ENCODE data around the gene PLOD2. TPM values are rescaled to one million over a fixed set of nuclear protein-coding genes. Genes with fewer than 3 reads are reported as not detected.

Gene PLOD2
- total RNA-seq, 1 donor = 345 TPM

GRCh38 chr3:146128939-146129338 lies 32.0 kb downstream of the PLOD2 start:
- H3K9me3 ChIP-seq (ENCODE audit: low read depth, low read length) = no peaks in the 10 kb centered on the region
- peaks cover 35% of the 10 kb centered on the region for H4K20me1 ChIP-seq (ENCODE audit: insufficient read depth, low read length)
- no peak for TF ChIP-seq CTCF (IDR thresholded peaks at IDR 0.05; ENCODE audit: extremely low read depth, low read depth, low read length)
- peaks cover 15% of the 10 kb centered on the region for H3K36me3 ChIP-seq (ENCODE audit: insufficient read depth, low read length)
- DNase-seq (ENCODE audit: insufficient read length, low spot score, missing footprints) = no peak
- no peak overlapping the region for H2AFZ ChIP-seq (ENCODE audit: low read length)
- H3K4me3 ChIP-seq (ENCODE audit: insufficient read depth, low read length) = no peak overlapping the region
- no peak overlapping the region for H3K27ac ChIP-seq (ENCODE audit: low read depth, low read length)
- H3K27me3 ChIP-seq (ENCODE audit: insufficient read depth, low read length) = no peaks in the 10 kb centered on the region
- peaks cover 65% of the 10 kb centered on the region for H3K4me1 ChIP-seq (ENCODE audit: insufficient read depth, low read length)
- no peak overlapping the region for H3K4me2 ChIP-seq (ENCODE audit: insufficient read depth, low read length)
- peaks cover 79% of the 10 kb centered on the region for H3K79me2 ChIP-seq (ENCODE audit: insufficient read depth, low read length)

- Histone ChIP-seq H2AFZ (ENCODE audit: low read length) (no peak overlapping the region), H3K4me1 (ENCODE audit: insufficient read depth, low read length) (peaks cover 58% of the 10 kb centered on the region), H3K4me3 (ENCODE audit: insufficient read depth, low read length) (no peak overlapping the region), H3K4me2 (ENCODE audit: insufficient read depth, low read length) (no peak overlapping the region), H3K27ac (ENCODE audit: low read depth, low read length) (no peak overlapping the region), H3K27me3 (ENCODE audit: insufficient read depth, low read length) (no peaks in the 10 kb centered on the region), H3K79me2 (ENCODE audit: insufficient read depth, low read length) (peaks cover 77% of the 10 kb centered on the region), H4K20me1 (ENCODE audit: insufficient read depth, low read length) (peaks cover 32% of the 10 kb centered on the region), H3K9me3 (ENCODE audit: low read depth, low read length) (no peaks in the 10 kb centered on the region), H3K36me3 (ENCODE audit: insufficient read depth, low read length) (peaks cover 23% of the 10 kb centered on the region)
- no peak for TF ChIP-seq CTCF (IDR thresholded peaks at IDR 0.05; ENCODE audit: extremely low read depth, low read depth, low read length)
- DNase-seq (ENCODE audit: insufficient read length, low spot score, missing footprints) = no peak
These were observed 32.8 kb downstream of the PLOD2 start for GRCh38 chr3:146128179-146128578.

- Histone ChIP-seq H3K36me3 (ENCODE audit: insufficient read depth, low read length) (peaks cover 43% of the 10 kb centered on the region), H3K27me3 (ENCODE audit: insufficient read depth, low read length) (no peaks in the 10 kb centered on the region), H3K27ac (ENCODE audit: low read depth, low read length) (peak overlapping the region; percentile 73), H3K79me2 (ENCODE audit: insufficient read depth, low read length) (peaks cover 88% of the 10 kb centered on the region), H2AFZ (ENCODE audit: low read length) (no peak overlapping the region), H3K9me3 (ENCODE audit: low read depth, low read length) (no peaks in the 10 kb centered on the region), H4K20me1 (ENCODE audit: insufficient read depth, low read length) (peaks cover 27% of the 10 kb centered on the region), H3K4me1 (ENCODE audit: insufficient read depth, low read length) (peaks cover 38% of the 10 kb centered on the region), H3K4me2 (ENCODE audit: insufficient read depth, low read length) (no peak overlapping the region), H3K4me3 (ENCODE audit: insufficient read depth, low read length) (no peak overlapping the region)
- no peak for TF ChIP-seq CTCF (IDR thresholded peaks at IDR 0.05; ENCODE audit: extremely low read depth, low read depth, low read length)
- DNase-seq (ENCODE audit: insufficient read length, low spot score, missing footprints) = no peak
These were observed 35.0 kb downstream of the PLOD2 start for GRCh38 chr3:146125951-146126350.

- Histone ChIP-seq H3K4me2 (ENCODE audit: insufficient read depth, low read length) (no peak overlapping the region), H3K4me3 (ENCODE audit: insufficient read depth, low read length) (no peak overlapping the region), H4K20me1 (ENCODE audit: insufficient read depth, low read length) (peaks cover 13% of the 10 kb centered on the region), H2AFZ (ENCODE audit: low read length) (no peak overlapping the region), H3K9me3 (ENCODE audit: low read depth, low read length) (no peaks in the 10 kb centered on the region), H3K36me3 (ENCODE audit: insufficient read depth, low read length) (peaks cover 39% of the 10 kb centered on the region), H3K27me3 (ENCODE audit: insufficient read depth, low read length) (no peaks in the 10 kb centered on the region), H3K4me1 (ENCODE audit: insufficient read depth, low read length) (peaks cover 22% of the 10 kb centered on the region), H3K27ac (ENCODE audit: low read depth, low read length) (peak overlapping the region; percentile 73), H3K79me2 (ENCODE audit: insufficient read depth, low read length) (peaks cover 71% of the 10 kb centered on the region)
- no peak for TF ChIP-seq CTCF (IDR thresholded peaks at IDR 0.05; ENCODE audit: extremely low read depth, low read depth, low read length)
- no peak for DNase-seq (ENCODE audit: insufficient read length, low spot score, missing footprints)
These were observed 36.7 kb downstream of the PLOD2 start for GRCh38 chr3:146124126-146124801.
